Osteoblast (primary cell): Measurements from ENCODE around the gene SP2. TPM values are rescaled to one million over a fixed set of nuclear protein-coding genes. Genes with fewer than 3 reads are reported as not detected.

Experiments used
- DNase-seq: peaks from one replicate; pipeline ENCODE4 v3.0.0; 2011; ENCODE audit warnings: low spot score, mixed read lengths; ENCODE audit not compliant: insufficient read length; ENCODE audit errors: missing footprints
- H2AFZ ChIP-seq: 2 replicates; pipeline ENCODE4 v1.6.0; 2011; ENCODE audit warnings: mild to moderate bottlenecking, low read length
- H3K27ac ChIP-seq: 2 replicates; pipeline ENCODE4 v1.5.1; 2011; ENCODE audit warnings: mild to moderate bottlenecking, low read depth, low read length, moderate library complexity
- H3K27me3 ChIP-seq: 2 replicates; pipeline ENCODE4 v1.6.0; 2012; ENCODE audit warnings: mild to moderate bottlenecking, control low read depth, inconsistent platforms, low read length, moderate library complexity; ENCODE audit not compliant: insufficient read depth
- H3K36me3 ChIP-seq: 2 replicates; pipeline ENCODE4 v1.5.1; 2011; ENCODE audit warnings: mild to moderate bottlenecking, low read length, control low read depth, moderate library complexity; ENCODE audit not compliant: insufficient read depth
- H3K4me1 ChIP-seq: 2 replicates; pipeline ENCODE4 v1.5.1; 2011; ENCODE audit warnings: mild to moderate bottlenecking, low read length, control low read depth, moderate library complexity; ENCODE audit not compliant: insufficient read depth
- H3K4me2 ChIP-seq: 2 replicates; pipeline ENCODE4 v1.6.0; 2011; ENCODE audit warnings: mild to moderate bottlenecking, low read length; ENCODE audit not compliant: insufficient read depth
- H3K4me3 ChIP-seq: fragments of 200-600 bp; sonication (generic); 3 replicates; pipeline ENCODE4 v1.5.1; 2012; ENCODE audit warnings: mild to moderate bottlenecking, low read length, inconsistent platforms; ENCODE audit not compliant: insufficient read depth
- H3K79me2 ChIP-seq: 2 replicates; pipeline ENCODE4 v1.6.0; 2012; ENCODE audit warnings: mild to moderate bottlenecking, low read length, control low read depth, inconsistent platforms; ENCODE audit not compliant: insufficient read depth
- H3K9me3 ChIP-seq: 2 replicates; pipeline ENCODE4 v1.5.1; 2011; ENCODE audit warnings: low read depth, low read length, control low read depth
- H4K20me1 ChIP-seq: 2 replicates; pipeline ENCODE4 v1.6.0; 2012; ENCODE audit warnings: mild to moderate bottlenecking, low read length, control low read depth; ENCODE audit not compliant: insufficient read depth
- total RNA-seq: library from RNA; depleted of rRNA; stranded (reverse); fragments of >200 nt; gene quantifications from 2 replicates; pipeline ENCODE4 v1.2.3, GENCODE V29; 2012
- TF ChIP-seq, protein P1 (sequence below): IDR thresholded peaks from 2 replicates; pipeline ENCODE4 v1.5.1; 2011; ENCODE audit warnings: mild to moderate bottlenecking, low read depth, low read length, moderate library complexity; ENCODE audit errors: extremely low read depth

Gene SP2
- total RNA-seq, 1 donor: 2.5 TPM

DNA sequence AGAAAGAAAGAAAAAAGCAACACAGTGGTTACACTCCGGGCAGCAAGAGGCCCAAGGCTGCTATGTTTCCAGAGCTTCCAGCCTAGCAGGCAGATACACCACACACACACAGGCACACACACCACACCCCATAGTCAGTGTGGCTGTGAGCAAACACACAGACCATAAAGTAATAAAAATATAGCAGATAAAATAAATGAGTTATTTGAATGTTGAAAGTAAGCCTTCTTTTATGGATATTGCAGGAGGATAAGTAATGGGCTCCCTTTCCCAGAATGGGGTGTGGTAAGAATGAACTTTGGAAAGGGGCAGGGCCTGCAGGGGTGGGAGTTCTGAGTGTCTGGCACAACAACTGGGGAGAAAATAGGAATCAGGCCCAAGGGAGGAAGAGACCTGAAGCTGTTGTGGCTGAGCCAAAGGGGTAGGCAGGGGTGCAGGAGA, 70.1 kb downstream of the SP2 start:
- peak; percentile 23 for DNase-seq
- no peaks in the 10 kb centered on the region for H3K9me3 ChIP-seq
- H2AFZ ChIP-seq: no peak overlapping the region
- H4K20me1 ChIP-seq: no peaks in the 10 kb centered on the region
- H3K79me2 ChIP-seq: peaks cover 2% of the 10 kb centered on the region
- peaks cover under 1% of the 10 kb centered on the region for H3K27me3 ChIP-seq
- no peak overlapping the region for H3K4me3 ChIP-seq
- TF ChIP-seq, protein P1, sequence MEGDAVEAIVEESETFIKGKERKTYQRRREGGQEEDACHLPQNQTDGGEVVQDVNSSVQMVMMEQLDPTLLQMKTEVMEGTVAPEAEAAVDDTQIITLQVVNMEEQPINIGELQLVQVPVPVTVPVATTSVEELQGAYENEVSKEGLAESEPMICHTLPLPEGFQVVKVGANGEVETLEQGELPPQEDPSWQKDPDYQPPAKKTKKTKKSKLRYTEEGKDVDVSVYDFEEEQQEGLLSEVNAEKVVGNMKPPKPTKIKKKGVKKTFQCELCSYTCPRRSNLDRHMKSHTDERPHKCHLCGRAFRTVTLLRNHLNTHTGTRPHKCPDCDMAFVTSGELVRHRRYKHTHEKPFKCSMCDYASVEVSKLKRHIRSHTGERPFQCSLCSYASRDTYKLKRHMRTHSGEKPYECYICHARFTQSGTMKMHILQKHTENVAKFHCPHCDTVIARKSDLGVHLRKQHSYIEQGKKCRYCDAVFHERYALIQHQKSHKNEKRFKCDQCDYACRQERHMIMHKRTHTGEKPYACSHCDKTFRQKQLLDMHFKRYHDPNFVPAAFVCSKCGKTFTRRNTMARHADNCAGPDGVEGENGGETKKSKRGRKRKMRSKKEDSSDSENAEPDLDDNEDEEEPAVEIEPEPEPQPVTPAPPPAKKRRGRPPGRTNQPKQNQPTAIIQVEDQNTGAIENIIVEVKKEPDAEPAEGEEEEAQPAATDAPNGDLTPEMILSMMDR: no peak
- H3K4me1 ChIP-seq: peaks cover 14% of the 10 kb centered on the region
- H3K27ac ChIP-seq: no peak overlapping the region
- no peaks in the 10 kb centered on the region for H3K36me3 ChIP-seq
- H3K4me2 ChIP-seq: no peak overlapping the region

DNA sequence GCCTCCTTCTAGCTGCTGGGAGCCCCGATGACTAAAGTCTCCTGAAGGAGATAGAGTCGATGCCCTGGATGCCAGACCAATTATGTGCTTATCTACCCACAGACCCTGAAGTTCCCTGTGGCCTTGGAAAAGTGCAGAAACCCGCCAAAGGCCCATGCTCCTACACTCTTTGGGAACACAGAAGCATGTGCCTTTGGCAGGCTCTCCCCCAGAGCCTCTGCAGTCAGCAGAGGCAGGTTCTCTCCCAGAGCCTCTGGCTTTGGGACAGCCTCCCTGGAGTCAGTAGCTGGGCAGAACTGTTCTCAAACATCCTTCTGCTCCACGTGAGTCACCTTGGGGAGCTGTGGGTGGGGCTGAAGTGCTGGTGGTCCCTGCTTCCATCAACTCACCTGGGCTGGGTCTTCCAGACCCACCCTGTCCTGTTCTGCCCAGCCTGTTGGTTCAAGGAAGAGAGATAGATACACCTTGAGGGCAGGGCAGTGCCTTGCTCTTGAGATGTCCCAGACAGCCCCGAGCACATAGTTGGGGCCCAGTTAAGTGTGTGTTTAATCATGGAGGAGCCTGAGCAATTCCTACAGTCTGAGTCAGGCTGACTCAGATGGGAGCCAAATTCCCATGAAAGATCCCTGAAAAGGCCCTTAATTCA, 71.7 kb downstream of the SP2 start:
- DNase-seq: peak; percentile 96
- no peaks in the 10 kb centered on the region for H3K27me3 ChIP-seq
- H3K4me3 ChIP-seq: peak overlapping the region; percentile 40
- H4K20me1 ChIP-seq: no peaks in the 10 kb centered on the region
- peaks cover 18% of the 10 kb centered on the region for H3K79me2 ChIP-seq
- H3K27ac ChIP-seq: peak overlapping the region; percentile 66
- TF ChIP-seq, protein P1: no peak
- no peaks in the 10 kb centered on the region for H3K36me3 ChIP-seq
- peak overlapping the region; percentile 58 for H3K4me2 ChIP-seq
- no peaks in the 10 kb centered on the region for H3K9me3 ChIP-seq
- H2AFZ ChIP-seq: peak overlapping the region; percentile 59
- H3K4me1 ChIP-seq: peaks cover 24% of the 10 kb centered on the region

DNA sequence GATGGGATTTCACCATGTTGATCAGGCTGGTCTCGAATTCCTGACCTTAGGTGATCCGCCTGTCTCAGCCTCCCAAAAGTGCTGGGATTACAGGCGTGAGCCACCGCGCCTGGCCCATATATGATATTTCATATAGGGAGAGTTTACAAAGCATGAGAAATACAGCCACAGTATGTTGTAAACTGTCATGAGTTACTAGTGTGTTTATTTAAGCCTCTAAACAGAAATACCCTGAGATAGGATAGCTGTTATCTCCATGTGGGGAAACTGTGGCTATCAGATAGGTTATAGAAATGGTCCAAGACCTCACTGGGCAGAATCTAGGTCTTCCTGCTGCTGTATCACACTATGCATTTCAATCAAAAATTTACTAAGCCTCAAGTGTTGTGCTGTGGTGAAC, 72.8 kb downstream of the SP2 start:
- TF ChIP-seq, protein P1: no peak
- no peak overlapping the region for H2AFZ ChIP-seq
- H3K27ac ChIP-seq: no peak overlapping the region
- no peaks in the 10 kb centered on the region for H3K9me3 ChIP-seq
- DNase-seq: no peak
- no peak overlapping the region for H3K4me2 ChIP-seq
- H3K27me3 ChIP-seq: no peaks in the 10 kb centered on the region
- H3K36me3 ChIP-seq: peaks cover 6% of the 10 kb centered on the region
- no peaks in the 10 kb centered on the region for H4K20me1 ChIP-seq
- no peak overlapping the region for H3K4me3 ChIP-seq
- peaks cover 20% of the 10 kb centered on the region for H3K79me2 ChIP-seq
- H3K4me1 ChIP-seq: peaks cover 24% of the 10 kb centered on the region

DNA sequence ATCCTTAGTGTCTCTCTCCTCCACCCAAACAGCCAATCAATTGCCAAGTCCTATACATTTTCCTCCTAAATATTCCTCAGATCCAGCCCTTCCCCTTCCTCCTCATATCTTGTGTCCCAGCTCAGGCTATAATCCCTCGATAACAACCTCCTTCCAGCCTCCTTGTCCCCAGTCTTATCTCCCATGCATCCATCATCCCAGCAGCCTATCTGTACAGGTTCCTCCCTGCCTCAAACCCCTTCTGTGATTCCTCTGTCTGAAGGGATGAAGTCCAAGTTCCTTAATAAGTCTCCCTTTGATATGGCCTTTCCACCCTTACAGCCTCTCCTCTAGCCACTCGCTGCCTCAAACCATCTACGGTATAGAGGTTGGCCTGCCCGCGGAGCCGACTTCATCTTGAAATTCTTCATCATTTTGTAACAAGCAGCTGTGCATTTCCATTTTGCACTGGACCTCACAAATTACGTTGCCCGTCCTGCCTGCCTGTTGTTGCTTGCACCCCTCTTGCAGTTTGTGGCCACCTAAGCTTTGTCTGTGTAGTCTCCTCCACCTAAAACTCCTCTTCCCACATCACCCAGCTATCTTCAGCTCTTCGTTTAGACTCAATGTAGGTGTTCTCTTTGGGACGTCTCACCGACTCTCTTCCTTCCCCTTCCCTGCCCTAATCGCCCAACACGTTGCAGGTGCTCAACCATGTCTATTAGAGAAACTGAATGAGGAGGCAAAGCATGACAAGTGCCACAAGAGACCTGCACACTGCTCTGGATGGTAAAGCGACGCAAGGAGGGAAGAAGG, 74.1 kb downstream of the SP2 start:
- Histone ChIP-seq H2AFZ (peak overlapping the region; percentile 87), H3K27me3 (no peaks in the 10 kb centered on the region), H4K20me1 (no peaks in the 10 kb centered on the region), H3K79me2 (peaks cover 20% of the 10 kb centered on the region), H3K4me3 (peak overlapping the region; percentile 58), H3K4me2 (peak overlapping the region; percentile 76), H3K4me1 (peaks cover 24% of the 10 kb centered on the region), H3K9me3 (no peaks in the 10 kb centered on the region), H3K36me3 (peaks cover 15% of the 10 kb centered on the region), H3K27ac (no peak overlapping the region)
- TF ChIP-seq, protein P1: no peak
- DNase-seq: no peak
